GM19372 (cell line): Measurements from ENCODE around the gene IRF2BPL.

ENCODE experiments used
- ATAC-seq: cut with Tn5 transposase; IDR thresholded peaks from one replicate; pipeline ENCODE4 v1.9.1; 2021; ENCODE audit warnings: mild to moderate bottlenecking, low read depth, moderate library complexity; ENCODE audit not compliant: unreplicated experiment

IRF2BPL gene

DNA sequence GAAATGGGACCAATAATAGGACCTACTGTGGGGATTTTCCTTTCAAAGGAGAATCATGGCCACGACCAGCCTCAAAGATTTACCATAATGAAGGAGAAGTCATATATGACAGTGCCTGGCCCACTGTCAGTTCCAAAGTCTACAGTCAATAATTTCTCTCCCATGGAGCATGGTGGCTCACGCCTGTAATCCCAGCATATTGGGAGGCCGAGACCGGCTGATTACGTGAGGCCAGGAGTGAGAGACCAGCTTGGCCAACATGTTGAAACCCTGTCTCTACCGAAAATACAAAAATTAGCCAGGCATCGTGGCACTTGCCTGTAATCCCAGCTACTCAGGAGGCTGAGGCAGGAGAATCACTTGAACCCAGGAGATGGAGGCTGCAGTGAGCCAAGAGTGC, 13.8 kb downstream of the IRF2BPL start:
- no peak for ATAC-seq

DNA sequence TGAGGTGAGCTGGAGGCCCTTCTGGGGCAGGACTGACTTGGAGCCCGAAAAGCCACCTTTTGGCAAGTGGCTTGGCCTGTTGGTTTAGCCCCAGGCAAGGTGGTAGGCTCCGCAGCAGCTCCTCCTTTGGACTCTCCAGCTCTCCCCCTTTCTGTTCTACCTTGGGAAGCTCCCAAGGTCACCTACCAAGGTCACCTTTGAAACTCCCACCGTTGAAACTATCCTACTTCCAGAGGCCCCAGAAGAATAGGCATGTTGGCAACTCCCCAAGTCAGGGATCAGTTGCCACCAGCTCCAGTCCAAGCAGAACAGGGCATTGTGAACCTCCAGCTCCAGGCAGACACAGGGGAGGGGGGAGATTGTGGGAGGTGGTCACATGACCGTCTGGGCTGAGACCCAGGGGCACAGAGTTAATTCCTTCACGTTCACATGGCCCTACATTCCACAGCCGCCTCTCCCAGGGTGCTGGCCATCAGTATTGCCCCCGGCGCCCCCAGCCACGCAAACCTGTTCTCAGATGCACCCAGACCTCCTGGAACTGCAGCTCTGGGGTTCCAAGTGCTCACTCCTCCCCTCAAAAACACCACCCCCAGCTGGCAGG, 14.4 kb downstream of the IRF2BPL start:
- ATAC-seq, result no peak

DNA sequence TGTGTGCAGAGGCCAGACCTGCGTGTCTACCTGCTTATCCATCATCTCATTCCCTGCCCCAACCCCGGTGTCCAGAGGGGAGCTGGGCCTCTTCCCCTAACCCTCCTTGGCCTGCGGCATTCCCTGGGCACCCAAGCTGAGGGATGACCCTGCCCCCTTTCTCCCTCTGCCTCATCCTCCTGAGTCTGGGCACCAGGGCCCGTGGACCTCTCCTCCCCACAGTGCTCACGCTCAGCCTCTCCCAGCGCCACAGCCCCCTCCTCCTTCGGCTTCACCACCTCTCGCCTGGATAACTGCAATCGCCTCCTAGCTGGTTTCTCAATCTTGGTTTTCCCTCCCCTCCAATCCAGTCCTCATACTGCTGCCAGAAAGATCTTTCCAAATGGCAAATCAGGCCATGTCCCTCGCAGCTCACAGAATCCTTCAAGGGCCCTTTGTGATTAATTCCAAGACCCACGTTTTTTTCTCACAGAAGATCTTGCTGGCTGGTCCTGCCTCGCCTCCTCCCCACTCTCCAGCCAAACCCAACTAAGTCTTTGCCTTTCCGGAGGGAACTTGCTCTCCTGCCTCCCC, 16.2 kb downstream of the IRF2BPL start:
- ATAC-seq, result no peak

DNA sequence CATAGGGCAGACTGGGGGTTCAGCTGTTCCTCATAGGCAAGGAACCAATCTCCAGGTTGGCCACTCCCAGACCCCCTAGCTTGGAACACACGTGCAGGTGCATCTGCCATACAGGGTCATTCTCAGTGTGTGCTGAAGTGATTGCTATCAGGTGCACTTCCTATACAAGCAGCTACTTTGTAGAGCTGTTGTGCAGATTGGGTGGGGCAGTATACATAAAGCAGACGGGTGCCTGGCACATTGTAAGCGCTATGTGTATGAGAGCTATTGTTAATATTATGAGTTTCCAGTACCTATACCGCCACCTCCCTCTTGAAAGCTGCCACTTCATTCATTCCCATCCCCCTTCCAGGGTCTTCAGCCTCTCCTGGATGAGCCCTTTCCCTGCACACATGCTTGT, 17.3 kb downstream of the IRF2BPL start:
- no peak for ATAC-seq

DNA sequence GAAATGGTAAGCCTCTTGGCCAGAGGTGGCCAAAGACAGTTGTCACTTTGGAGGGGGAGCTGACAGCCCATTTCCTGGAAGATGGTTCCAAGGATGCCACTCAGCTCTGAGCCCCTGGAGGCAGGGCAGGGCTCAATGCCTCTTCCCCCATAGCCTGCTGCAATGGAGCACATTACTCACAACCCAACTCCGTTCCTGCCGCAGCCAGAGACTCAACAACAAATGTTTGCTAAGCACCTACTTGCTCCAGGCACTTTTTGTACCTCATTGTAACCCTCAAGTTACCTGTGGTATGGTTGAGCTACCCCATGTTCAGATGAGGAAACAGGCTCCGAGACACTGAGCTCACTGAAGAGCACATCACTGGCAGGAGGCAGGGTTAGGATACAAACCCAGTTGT, 19.5 kb downstream of the IRF2BPL start:
- no peak for ATAC-seq

DNA sequence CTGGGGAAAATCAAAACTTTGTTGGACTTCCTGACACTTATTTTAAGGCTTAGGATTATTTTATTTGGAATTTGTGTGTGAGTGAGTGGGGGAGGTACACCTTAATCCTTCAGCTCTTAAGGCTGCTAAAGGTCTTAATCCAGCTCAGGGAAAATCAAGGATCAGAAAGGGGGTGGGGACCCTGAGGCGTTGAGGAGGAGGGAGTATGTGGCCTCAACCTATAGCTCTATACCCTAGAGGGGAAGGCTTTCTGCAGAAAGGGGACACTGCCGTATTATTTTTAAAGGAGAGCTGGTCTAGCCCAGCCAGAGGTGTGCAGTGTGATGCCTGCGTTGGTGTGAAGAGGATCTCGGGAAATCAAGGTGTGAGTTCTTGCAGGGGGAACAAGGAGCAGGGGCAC, 20.0 kb downstream of the IRF2BPL start:
- ATAC-seq, result no peak

DNA sequence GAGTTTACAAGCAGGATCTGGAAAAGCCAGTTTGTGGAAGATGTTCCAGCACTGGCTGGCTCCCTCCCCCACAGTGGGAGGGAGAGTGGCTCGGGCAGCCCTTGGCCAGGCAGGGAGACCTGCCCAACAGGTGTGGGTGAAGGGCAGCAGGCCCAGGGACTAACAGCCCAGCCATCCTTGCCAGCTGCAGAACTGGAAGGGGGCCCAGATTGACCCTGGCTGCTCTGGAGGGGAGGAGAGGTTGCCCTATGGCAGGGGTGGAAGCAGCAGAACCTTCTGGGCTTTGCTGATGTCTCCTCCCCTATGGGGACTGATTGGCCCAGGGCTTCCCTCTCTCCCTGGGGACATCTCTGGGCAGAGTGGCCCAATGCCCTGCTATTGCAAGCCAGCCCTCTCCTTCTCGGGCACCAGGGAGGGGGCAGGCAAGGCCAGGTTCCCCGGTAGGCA, 20.5 kb downstream of the IRF2BPL start:
- no peak for ATAC-seq

DNA sequence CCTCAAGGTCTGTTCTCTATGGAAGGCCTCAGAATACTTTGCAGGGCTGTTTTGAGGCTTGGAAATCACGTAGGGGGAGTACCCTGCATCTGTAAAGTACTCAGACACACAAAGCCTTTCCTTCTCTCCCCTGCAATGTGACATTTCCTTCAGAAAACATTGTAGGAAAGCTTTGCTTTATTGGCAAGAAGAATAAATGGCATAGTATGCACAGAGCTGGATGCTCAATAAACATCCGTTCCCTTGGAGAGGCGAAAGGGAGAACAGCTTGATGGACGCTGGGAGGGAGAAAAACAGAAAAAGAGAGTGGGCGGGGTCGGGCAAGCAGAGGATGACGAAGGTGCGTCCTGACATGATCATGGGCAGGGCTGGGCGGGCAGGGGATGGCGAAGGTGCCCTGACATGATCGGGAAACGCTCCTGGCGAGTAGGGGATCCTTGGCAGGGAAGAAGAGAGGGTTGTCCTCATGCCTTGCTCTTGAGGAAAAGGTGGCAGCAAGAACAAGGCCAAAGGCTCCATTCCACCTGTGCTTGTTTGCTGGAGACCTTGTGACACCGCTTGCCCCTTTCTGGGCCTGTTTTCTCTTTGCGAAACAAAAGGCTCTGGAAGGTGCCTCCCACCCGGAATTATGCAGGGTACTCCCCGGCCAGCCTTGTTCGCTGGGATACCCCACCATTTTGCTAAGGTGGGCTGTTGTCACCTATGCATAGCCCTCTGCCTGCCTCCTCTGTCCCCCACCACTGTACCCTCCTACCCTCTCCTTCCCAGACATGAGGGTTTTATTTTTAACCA, 21.1 kb downstream of the IRF2BPL start:
- ATAC-seq, result no peak

DNA sequence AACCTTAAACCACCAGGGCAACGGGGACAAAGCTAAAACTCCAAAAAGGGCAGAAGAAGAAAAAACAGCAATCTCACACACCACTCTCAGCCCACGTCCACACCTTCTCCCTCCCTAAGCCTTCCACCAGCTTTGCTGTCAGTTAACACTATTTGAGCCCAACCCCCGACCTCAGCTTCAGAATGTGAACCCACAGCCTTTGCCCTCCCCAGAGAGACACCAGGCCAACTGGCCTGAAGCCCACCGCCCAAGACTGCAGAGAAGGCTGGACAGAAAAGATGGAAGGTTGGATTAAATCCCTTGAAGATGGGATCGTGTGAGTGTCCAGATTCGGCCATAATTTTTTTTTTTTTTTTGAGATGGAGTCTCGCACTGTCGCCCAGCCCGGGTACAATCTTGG, 22.4 kb downstream of the IRF2BPL start:
- ATAC-seq, result no peak

DNA sequence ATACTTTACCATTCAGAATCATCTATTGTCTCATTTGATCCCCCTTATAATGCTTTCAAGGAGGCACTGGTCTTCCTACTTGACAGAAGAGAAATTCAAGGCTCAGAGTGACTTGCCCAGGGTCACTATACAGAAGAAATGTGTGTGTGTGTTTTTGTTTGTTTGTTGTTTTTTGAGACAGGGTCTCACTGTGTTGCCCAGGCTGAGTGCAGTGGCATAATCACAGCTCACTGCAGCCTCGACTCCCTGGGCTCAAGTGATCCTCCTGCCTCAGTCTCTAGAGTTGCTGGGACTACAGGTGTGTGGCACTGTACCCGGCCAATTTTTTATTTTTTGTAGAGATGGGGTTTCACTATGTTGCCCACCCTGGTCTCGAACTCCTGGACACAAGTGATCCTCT, 22.9 kb downstream of the IRF2BPL start:
- no peak for ATAC-seq

DNA sequence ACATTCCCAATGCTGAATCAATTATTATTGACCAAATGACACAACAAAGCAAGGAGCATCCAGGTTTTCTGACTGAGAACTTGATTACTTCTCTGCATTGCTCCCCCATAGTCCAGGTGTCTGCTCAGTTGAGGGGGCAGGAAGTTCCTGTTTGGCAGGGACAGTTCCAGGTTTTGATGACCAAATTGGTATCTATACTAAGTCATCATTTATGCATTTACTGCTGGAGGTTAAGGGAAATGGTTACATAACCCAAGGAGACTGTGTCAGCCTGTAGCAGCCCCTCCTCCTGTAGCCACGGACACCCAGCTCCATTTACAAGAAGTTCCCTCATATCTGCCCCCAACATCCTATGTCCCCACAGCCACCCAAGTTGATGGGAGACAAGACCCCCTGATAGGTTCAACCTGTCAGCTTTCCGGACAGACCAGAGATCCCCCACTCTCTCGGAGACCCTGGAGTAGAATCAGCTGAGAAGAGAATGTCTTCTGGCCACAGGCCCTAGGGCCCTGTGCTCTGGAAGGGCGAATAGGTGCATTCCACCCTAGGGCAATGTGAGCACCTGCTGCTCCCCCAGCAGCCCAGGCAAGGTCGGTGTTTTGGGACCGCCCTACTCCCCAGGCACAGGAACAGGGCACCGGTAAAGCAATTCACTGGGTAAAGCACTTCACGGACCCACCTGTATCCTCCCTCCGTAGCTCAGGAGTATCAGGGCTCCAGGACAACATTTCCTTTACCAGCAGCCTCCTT, 23.6 kb downstream of the IRF2BPL start:
- no peak for ATAC-seq

DNA sequence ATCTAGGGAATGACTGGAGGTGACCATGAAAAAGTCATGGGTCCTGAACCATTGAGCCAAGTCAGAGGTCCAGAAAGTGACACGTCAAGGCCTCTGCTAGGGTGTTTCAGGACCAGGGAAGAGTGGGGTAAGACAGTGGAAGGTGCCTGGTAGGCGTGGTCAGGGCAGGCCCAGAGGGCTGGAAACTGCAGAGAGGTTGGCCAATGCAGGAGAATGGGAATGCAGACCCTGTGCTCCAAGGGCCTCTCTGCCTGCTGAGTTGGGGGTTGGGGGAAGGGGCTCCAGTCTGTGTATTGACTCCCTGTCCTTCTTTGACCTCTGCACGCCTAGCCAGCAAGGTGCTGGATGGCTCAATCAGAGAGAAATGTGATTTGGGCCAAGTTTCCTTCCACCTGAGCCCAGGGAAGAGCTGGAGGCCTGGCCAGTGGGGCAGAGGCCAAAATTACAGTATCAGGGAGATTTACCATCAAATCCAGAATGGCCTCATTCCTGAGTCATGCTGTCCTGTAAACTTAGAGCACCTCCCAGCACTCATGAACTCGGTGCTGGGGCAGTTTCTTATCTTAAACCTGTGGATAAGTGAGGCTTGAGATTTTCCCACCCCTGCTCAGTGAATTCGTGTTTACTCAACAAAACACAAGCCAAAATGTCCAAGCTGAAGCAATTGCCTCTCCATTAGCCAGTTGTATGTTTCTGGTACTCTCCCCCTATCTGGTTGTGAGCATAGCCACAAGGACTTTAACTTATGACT, 24.4 kb downstream of the IRF2BPL start:
- no peak for ATAC-seq

DNA sequence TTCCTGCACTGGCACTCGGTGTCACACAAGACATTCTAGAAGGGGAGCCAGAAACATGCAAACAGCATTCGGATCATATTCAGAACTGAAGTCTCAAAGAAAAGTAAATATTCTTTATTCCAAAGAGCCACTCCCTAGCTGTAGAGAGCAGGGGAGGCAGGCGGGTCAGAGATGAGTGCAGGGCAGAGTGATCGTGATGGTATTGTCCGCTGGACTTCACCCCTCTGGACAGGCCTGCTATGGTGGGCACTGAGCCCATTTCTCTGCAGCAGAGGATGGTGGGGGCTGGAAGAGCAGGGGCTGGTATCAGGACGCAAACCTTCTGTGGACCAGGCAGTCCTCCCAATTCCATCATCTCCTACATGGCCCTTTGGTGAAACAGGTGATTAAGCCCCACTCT, 25.6 kb downstream of the IRF2BPL start:
- no peak for ATAC-seq

DNA sequence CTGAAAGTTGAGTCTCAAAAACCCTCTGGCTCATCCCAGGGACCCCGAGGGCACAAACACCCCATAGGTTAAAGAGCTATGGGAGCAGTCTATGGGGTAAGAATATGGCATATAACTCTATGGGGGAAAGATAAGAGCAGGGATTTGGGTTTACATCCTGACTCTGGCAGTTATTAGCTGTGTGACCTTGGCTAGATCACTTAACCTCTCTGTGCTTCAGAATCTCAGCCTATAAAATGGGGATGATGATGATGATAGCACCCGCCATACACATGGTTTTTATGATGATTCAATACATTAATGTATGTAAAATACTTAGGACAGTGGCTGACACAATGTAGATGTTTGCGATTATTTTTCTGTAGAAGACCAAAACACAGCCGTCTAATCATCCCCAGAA, 26.2 kb downstream of the IRF2BPL start:
- ATAC-seq, result no peak

DNA sequence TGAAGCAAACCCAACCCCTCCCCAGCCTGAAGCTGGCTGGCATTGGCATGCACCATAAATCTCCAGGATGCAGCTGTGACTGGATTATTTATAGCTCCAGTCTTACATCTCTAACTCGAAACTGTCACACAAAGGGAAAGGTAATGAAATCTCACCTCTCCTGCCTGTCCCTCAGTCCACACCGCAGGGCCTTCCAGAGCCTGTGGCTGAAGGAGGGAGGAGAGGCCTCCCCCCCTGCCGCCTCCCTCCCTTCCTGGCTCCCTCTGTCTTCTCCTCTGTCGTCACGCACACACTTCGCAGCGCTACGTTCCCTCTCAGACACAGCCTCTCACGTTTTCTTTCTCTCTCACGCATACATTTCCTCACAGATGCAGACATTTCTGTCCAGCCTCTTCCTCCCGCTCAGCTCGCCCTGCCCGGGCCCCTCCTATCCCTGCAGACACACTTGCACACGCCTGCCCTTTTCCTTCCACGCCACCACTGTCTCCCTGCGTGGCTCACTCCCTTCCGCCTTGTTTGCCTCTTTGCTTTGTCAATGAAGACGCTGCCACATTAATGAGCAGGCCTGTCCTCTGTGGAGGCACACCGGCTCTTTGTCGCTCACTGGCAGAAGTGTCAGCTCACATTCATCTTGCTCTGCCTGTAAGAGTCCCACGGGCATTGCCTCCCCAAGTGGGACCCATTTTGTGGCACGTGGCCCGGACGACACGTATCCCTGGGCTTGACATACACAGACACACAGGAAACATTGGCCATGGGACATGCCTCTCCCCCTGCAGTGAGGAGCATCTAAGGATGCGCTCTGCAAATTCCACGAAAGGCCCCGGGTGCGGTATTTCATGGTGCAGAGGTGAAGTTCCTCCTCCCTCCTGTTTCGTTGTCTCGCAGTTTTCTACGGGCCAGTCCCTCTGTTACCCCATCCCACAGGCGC, 27.9 kb downstream of the IRF2BPL start:
- no peak for ATAC-seq

DNA sequence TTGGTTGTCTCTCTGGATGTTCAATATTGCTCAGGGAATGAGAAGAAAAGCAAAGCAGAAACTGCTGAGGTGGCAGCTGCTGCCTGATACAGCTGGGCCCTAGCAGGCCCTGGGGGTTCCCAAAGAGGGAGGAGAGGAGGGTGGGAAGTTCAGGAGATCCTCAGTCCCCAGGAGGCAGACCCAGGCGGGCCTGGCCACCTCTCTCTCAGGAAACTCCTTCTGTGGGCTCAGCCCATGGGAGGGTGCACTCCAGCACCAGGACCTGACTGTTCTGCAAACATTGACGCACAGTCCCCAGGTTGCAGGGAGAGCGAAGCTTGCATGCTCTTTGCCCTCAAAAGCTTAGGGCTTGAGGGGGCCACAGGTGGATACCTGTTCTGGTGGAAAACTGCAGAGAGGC, 29.6 kb downstream of the IRF2BPL start:
- ATAC-seq, result no peak

DNA sequence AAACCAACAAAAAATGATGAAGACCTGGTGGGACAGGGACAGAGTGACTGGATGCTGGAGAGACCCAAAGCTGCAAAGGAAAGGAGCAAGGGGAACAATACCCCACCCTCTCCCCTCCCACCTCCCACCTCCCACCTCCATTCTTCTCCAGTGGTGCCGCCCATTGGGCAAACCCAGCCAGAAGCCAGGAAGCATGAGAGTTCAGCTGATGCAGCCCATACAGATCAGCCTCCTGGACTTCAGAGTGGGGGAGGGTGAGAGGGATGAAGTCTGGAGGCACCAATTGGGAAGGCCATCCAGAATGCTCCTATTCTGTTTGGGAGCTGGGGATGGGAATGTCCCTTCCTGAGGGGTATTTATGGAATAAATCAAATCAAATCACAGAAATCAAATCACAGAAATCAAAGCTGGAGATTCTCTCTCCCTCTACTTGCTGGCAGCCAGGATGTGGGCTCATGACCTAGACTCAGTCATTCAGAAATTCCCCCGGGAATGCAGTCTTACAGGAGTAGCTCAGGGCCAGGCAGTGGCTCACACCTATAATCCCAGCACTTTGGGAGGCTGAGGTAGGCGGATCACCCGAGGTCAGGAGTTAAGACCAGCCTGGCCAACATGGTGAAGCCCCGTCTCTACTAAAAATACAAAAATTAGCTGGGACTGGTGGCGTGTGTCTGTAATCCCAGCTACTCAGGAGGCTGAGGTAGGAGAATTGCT, 31.1 kb downstream of the IRF2BPL start:
- no peak for ATAC-seq

DNA sequence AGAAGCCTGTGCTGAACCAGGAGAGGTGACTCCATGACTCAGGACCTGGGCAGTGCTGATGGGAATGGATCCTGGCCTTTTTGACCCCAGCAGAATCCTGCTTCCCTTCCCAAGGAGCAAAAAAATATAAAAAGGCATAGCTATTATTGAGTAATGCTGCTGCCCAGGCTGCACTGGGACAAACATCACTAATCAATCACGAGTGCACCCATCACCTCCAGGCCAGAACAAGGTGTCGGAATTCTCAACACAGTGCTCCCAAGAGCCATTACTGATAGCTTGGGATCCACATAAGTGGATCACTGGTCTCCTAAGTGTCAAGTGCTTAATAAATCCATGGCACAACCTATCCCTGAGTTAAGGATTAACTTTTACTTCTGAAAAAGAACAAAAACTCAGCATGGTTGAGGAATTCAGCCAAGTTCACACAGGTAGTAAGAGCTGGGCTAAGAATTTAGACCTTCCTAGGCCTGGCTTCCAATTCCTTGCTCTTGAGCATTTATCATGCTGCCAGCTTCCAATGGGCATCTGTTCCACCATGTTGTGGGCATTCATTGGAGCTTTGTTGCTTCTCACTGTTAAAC, 31.9 kb downstream of the IRF2BPL start:
- ATAC-seq, result no peak
